CD4-positive, alpha-beta T cell treated with Interleukin-2 at 100 ng/mL for 4 hours (primary cell): ENCODE results near the gene CHURC1.
A peak's percentile ranks its signal among the peaks of the same experiment; 100 is the strongest.

Experiments
- DNase-seq: peaks from one replicate; pipeline ENCODE4 v3.0.0-alpha.2; 2020; ENCODE audit warnings: low spot score

The CHURC1 gene

GRCh38 chr14:64914237-64915028 lies at the start of gene CHURC1:
TSS of gene CHURC1 (plus strand) at chr14:64914455. CDS start at chr14:64914496, 41 bp downstream.
- peak; percentile 98 for DNase-seq

GRCh38 chr14:64865109-64865508 lies 49.1 kb upstream of the CHURC1 start:
- DNase-seq = no peak

GRCh38 chr14:64865992-64866391 lies 48.3 kb upstream of the CHURC1 start:
- DNase-seq = no peak

- no peak for DNase-seq
Measured at GRCh38 chr14:64867182-64867581, 47.1 kb upstream of the CHURC1 start.

- no peak for DNase-seq
Measured at GRCh38 chr14:64868379-64868778, 45.9 kb upstream of the CHURC1 start.

- no peak for DNase-seq
Measured at GRCh38 chr14:64868841-64869240, 45.4 kb upstream of the CHURC1 start.

GRCh38 chr14:64870160-64870559 lies 44.1 kb upstream of the CHURC1 start:
- DNase-seq = no peak

- DNase-seq = no peak
Measured at GRCh38 chr14:64871344-64871743, 42.9 kb upstream of the CHURC1 start.

GRCh38 chr14:64873506-64874219 lies 40.6 kb upstream of the CHURC1 start:
- DNase-seq = no peak

- no peak for DNase-seq
Measured at GRCh38 chr14:64875350-64875749, 38.9 kb upstream of the CHURC1 start.

GRCh38 chr14:64877846-64878245 lies 36.4 kb upstream of the CHURC1 start:
- DNase-seq = no peak

GRCh38 chr14:64878837-64879634 lies 35.2 kb upstream of the CHURC1 start:
- no peak for DNase-seq

- DNase-seq = peak; percentile 41
Measured at GRCh38 chr14:64879635-64880220, 34.5 kb upstream of the CHURC1 start, which contains the start of gene SPTB. TSS of gene SPTB (minus strand) at chr14:64879907. CDS start at chr14:64823094, 56,813 bp downstream.

GRCh38 chr14:64880221-64881121 lies 33.8 kb upstream of the CHURC1 start:
- peak; percentile 49 for DNase-seq

- DNase-seq = no peak
Measured at GRCh38 chr14:64885559-64885958, 28.7 kb upstream of the CHURC1 start.

- no peak for DNase-seq
Measured at GRCh38 chr14:64889352-64889751, 24.9 kb upstream of the CHURC1 start.

GRCh38 chr14:64891173-64891838 lies 22.9 kb upstream of the CHURC1 start:
- no peak for DNase-seq

- peak; percentile 72 for DNase-seq
Measured at GRCh38 chr14:64891839-64892375, 22.3 kb upstream of the CHURC1 start.

GRCh38 chr14:64899958-64900357 lies 14.3 kb upstream of the CHURC1 start:
- no peak for DNase-seq

GRCh38 chr14:64906022-64906421 lies 8.2 kb upstream of the CHURC1 start:
- no peak for DNase-seq
